ENCODE data around the gene TMEM117. TPM values are rescaled to one million over a fixed set of nuclear protein-coding genes. Genes with fewer than 3 reads are reported as not detected.
A peak's percentile ranks its signal among the peaks of the same experiment; 100 is the strongest.

TMEM117 gene
- total and polyA plus RNA-seq, 8 donors, result 1.9 to 52.5 (median 8.0) TPM

GRCh38 chr12:44314007-44314500 lies 478.2 kb downstream of the TMEM117 start:
- Histone ChIP-seq H3K27me3 (no peaks in the 10 kb centered on the region), H3K9me3 (peaks cover 0 to 10% (median 0%) of the 10 kb centered on the region in 4 donors), H3K4me1 (no peaks in the 10 kb centered on the region), H3K27ac (no peak overlapping the region), H3K36me3 (no peaks in the 10 kb centered on the region), H3K4me3 (no peak overlapping the region)
- TF ChIP-seq POLR2A (IDR thresholded peaks at IDR 0.05) (no peak), CTCF (IDR thresholded peaks at IDR 0.05) (no peak), POLR2AphosphoS5 (IDR thresholded peaks at IDR 0.05) (no peak), EP300 (IDR thresholded peaks at IDR 0.05) (no peak)
- 89 to 100% (median 96%) methylated on average over 1 of the region's 1 CpG for WGBS, 5 donors
- DNase-seq, result no peak
- intact Hi-C loops (cut with DNase I; ENCODE audit: low total_unique reads), result no loop called here

GRCh38 chr12:44317651-44318126 lies 481.8 kb downstream of the TMEM117 start:
- Histone ChIP-seq H3K36me3 (no peaks in the 10 kb centered on the region), H3K9me3 (peaks cover 0 to 2% (median 0%) of the 10 kb centered on the region in 4 donors), H3K27ac (no peak overlapping the region), H3K4me3 (no peak overlapping the region), H3K4me1 (no peaks in the 10 kb centered on the region), H3K27me3 (no peaks in the 10 kb centered on the region)
- 73 to 77% (median 74%) methylated on average over 7 of the region's 7 CpGs for WGBS, 5 donors
- TF ChIP-seq POLR2AphosphoS5 (IDR thresholded peaks at IDR 0.05) (no peak), EP300 (IDR thresholded peaks at IDR 0.05) (no peak), CTCF (IDR thresholded peaks at IDR 0.05) (peak in 3 of 7 experiments; percentile 9 to 23 (median 21))
- intact Hi-C loops (cut with DNase I; ENCODE audit: low total_unique reads), result no loop called here
- peak in 1 of 2 donors; percentile 43 for DNase-seq

DNA sequence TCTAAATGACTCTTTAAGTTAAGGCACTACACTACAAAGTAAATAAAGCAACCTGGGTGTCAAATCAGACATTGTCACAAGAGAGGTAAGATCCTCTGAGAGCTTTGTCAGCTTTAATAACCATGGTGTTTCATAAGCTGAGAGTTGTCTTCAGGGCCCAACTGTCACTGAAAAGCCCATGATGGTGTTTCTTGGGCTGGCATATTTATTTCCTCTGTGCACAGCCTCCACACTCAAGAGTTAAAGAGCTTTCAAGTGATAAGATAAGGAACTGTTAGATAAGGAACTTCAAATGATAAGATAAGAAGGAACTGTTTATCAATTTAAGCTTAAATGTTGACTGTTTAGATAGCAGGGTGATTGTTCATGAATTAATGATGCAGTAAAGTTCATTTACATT lies 495.4 kb downstream of the TMEM117 start:
- no peak for DNase-seq
- Histone ChIP-seq H3K4me3 (no peak overlapping the region), H3K36me3 (no peaks in the 10 kb centered on the region), H3K27me3 (no peaks in the 10 kb centered on the region), H3K9me3 (peaks cover 0 to 8% (median 2%) of the 10 kb centered on the region in 4 donors), H3K27ac (no peak overlapping the region), H3K4me1 (no peaks in the 10 kb centered on the region)
- TF ChIP-seq POLR2AphosphoS5 (IDR thresholded peaks at IDR 0.05) (no peak), EP300 (IDR thresholded peaks at IDR 0.05) (no peak), CTCF (IDR thresholded peaks at IDR 0.05) (no peak), POLR2A (IDR thresholded peaks at IDR 0.05) (no peak)
- intact Hi-C loops (cut with DNase I; ENCODE audit: low total_unique reads), result no loop called here

DNA sequence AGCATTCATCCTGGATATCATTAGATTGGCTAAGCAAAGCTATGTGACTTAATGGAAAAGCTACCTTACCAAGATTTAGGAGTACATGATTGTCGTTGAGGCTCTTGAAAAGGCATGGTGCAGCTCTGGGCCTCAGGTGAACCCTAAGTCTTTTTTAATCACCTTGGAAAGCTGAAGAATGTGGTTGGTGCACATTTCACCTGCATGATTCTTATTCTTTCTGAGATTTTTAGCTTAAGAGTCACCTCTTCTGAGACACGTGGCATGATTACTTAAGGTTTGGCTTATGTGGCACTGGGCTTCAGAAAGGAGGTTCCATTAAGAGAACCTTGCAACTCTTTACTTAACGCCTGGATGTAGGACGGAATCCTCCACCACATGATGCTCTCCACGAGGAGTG lies 498.5 kb downstream of the TMEM117 start:
- Histone ChIP-seq H3K9me3 (peaks cover 0 to 8% (median 2%) of the 10 kb centered on the region in 4 donors), H3K36me3 (no peaks in the 10 kb centered on the region), H3K27ac (no peak overlapping the region), H3K4me3 (no peak overlapping the region), H3K27me3 (no peaks in the 10 kb centered on the region), H3K4me1 (no peaks in the 10 kb centered on the region)
- intact Hi-C loops (cut with DNase I; ENCODE audit: low total_unique reads), result no loop called here
- TF ChIP-seq EP300 (IDR thresholded peaks at IDR 0.05) (no peak), CTCF (IDR thresholded peaks at IDR 0.05) (no peak), POLR2AphosphoS5 (IDR thresholded peaks at IDR 0.05) (no peak), POLR2A (IDR thresholded peaks at IDR 0.05) (no peak)
- no peak for DNase-seq
- 79 to 88% (median 81%) methylated on average over 5 of the region's 5 CpGs for WGBS, 5 donors

Data from stomach (tissue), 9 donors.